Cerebellar nuclear complex (tissue), 1 donor: ENCODE data around the gene DDA1.
"Not testable (repeated sequence)": the region's sequence is repeated elsewhere in the genome, so short reads cannot be mapped to it uniquely, and the experiment has no call there.

Source experiments
- DNase-seq, 2 experiments: peaks; one replicate each; lab custom pipeline; 2025; lab: John Stamatoyannopoulos, UW

Gene DDA1

DNA sequence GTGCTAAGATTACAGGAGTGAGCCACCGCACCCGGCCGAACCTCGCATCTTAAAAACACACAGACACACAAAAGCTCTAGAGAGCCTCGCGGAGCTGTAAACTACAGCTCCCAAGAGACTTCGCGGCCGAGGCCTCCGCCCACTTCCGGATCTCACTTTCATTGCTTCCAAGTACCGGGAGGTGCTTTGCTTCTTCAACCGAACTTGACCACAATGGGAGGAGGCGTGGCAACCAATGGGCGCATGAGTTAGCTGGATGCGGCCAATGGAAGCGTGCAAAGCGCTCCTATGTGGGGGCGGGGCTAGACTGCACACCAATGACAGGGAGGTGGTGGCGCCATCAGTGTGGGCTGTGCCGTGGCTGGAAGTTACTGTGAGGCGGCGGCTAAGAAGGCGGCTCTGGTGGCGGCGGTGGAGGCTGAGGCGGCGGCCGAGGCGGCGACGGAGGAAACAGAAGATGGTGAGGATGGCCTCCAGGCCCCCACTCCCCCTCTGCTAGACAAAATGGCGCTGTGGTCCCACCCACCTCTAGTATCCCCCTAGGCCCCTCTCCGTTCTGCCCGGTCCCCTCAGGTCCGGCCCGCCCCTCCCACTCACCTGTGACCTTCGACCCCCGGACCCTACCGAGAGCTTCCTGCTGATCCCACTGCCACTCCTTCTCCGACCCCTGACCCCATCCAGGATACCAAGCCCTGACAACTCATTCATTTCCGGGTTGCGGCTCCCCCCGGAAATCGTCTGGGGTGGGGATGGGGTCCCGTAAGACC is at the start of gene DDA1:
DDA1 (plus strand) TSS at position 366 of the 767 bp plus-strand sequence; CDS start at position 458, 92 bp downstream.
- DNase-seq = peak; percentile 96 to 99

DNA sequence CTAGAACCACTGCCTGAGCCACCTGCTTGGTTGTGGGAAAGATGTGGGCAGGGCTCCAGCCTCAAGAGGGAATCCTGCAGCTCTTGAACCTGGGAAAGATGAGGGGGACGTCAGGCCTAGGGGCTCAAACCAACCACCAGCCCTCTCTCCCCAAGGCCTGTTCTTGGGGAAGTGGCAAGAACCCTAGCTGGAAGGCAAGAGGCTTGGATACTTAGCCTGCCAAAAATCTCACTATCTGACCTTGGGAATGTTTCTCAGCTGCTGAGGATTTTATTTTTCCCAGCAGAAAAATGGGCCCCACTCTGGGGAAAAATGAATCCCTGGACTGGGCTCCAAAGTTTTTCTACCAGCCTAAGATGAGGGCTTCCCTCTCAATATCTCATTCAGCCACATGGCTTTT is 49.4 kb upstream of the DDA1 start:
- DNase-seq = no peak

DNA sequence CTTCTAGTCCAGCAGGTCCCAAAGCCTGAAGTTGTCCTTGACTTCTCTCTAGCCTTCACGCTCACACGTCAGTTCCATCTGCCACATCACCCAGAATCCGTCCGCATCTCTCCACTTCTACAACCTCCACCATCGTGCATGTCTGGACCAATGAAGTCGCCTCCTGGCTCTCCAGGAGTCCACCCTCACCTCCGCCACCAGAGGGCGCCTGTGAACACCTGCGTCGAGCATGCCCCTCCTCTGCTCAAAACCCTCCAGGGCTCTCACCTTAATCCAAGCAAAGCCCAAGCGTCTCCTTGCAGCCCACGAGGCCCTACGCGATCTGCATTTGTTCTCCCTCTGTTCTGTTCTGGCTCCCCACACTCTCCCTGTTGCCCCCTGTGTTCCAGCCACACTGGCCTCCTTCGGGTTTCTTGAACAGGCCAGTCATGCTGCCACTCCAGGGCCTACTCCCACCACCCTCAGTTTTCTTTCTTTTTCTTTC is 48.5 kb upstream of the DDA1 start:
- no peak for DNase-seq

DNA sequence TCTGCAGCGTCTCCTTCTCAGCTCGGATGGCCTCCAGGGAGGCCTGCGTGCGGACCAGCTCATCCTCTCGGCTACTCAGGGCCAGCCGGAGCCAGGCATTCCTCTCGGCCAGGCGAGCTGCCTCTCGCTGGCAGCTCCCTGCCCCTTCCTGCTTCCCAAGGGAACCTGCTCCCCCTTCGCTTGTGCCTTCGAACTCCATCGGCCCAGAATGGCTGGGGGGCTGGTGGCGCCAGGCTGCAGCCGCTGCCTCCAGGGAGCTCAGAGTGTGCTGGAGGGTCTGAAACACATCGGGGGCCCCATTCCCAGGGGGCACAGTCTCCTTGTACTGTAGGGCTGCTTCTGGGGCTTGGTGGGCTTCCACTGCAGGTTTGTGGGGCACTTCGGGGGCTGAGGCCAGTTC is 46.8 kb upstream of the DDA1 start:
- no peak for DNase-seq

DNA sequence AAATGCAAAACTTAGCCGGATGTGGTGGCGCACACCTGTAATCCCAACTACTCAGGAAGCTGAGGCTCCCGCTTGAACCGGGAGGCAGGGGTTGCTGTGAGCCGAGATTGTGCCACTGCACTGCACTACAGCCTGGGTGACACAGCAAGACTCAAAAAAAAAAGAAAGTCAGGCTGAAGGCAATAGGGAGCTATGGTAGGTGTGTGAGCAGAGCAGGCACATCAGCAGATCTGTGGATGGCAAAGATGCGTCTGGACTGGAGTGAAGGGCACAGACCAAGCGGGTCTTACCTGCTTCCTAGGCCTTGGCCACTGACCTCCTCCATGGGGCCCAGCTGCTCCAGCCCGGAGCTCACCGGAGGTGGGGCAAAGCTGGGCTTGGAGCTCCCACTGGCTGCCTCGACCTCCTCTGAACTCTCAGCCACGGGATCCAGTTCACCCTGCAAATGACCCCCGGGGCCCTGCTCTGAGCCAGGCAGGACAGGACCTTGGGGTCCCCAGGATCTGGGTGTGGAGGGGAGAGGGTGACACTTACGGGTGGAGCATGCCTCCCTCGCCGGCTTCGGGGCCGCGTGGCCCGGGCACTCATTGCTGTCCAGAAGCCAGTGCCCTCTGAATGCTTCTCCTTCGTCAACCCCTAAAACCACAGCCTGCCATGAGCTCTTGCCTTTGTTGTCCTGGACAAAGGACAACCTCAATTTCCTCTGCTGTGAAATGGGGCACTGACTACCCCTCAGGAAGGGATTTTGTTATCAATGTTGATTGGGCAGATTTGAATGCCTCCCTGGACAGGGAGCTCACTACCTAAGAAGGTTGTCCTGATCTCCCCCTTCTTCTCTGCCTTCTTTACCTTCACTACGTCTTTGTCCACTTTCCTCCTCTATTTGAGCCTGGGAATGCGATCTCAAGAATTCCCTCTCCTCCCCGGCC is 45.4 kb upstream of the DDA1 start:
- DNase-seq = no peak

DNA sequence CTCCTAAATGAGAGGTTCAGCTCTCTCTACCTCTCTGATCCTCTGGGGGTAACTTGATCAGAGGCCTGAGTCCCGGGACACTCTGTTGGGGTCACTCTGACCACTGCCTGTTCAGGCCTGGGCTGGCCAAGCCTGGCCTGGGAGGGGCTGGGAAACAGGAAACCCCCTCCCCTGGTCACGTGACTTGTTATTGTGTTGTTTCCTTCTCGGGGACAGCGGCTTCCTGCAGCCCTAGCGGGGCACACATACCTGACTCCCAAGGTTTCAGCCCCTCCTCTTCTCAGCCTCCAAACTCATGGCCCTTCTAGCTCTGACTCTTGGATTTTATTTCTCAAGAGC is 44.8 kb upstream of the DDA1 start, which contains the start of gene USHBP1:
USHBP1 (minus strand) TSS at position 105 of the 339 bp plus-strand sequence. CDS start 446 bp downstream, outside the sequence.
- no peak for DNase-seq

DNA sequence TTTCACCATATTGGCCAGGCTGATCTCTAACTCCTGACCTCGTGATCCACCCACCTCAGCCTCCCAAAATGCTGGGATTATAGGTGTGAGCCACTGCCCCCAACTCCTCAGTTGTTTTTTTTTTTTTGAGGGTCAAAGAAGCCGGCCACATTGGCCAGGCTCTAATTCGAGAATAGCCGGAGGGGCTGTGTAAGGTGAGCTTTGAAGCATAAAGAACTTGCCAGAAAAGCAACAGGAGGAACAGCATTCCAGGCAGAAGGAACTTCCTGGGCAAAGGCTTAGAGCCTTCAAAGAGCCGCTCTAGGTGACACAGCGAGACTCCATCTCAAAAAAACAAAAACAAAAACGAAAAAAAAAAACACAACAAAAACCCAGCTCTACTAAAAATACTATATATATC is 43.3 kb upstream of the DDA1 start:
- no peak for DNase-seq

DNA sequence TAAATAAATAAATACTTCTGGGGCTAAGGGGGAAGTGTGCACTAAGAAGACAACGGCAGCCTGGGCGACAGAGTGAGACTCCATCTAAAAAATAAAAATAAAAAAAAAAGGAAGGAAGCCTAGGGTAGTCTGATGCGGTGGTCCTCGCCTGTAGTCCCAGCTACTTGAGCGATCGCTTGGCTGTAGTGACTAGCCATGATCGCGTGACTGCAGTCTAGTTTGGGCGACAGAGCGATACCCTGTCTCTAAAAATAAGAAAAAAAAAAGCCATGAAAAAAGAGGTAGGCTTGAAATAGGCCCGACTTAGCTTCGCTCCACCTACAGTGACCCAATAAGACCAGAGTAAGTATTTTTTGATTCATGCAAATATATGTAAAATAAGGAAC is 42.8 kb upstream of the DDA1 start:
- no peak for DNase-seq

DNA sequence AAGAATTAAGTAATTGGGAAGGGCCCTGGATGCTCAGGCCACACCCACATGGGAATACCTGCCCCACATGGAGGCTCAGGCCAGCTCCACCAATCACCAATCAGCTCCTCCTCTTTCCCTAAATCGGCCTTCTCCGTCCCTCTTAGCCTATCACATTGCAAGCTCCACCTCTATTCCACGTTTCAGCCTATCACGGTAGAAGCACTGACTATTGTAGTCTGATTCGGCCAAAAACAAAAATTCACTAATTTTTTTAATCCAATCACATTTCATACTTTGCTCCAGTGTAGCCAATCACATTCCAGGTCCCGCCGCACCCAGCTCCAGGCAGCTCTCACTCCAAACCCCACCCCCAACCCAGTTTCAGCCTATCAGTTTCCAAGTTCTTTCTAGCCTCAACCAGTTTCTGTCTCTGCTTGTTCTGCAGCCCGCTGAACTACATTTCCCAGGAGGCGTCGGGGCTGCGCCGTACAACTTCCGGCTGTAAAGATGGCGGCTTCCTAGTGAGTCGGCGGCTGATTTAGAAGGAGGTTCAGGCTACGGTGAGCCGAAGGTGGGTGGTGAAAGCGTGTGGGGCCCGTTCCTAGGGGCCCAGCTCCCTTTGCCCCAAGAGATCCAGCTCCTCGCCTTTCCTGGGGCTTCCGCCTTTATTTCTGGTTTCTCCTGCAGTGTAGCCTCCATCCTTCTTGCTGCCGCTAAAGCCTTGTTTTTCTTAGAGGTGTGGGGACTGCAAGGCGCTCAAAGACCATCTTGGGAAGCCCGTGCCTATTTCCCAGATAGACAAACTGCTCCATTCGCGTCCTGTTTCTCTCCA is 42.2 kb upstream of the DDA1 start, which contains the start of gene BABAM1:
BABAM1 (plus strand) TSS at position 469 of the 814 bp plus-strand sequence. CDS start 1,364 bp downstream, outside the sequence.
- peak; percentile 96 to 99 for DNase-seq

DNA sequence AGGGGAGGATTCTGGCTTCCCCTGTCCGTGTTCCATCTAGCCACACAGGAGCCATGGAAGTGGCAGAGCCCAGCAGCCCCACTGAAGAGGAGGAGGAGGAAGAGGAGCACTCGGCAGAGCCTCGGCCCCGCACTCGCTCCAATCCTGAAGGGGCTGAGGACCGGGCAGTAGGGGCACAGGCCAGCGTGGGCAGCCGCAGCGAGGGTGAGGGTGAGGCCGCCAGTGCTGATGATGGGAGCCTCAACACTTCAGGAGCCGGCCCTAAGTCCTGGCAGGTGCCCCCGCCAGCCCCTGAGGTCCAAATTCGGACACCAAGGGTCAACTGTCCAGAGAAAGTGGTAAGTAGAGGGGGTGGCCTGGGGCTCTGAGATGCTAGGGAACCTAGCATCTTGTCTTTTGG is 40.6 kb upstream of the DDA1 start:
- DNase-seq = no peak

DNA sequence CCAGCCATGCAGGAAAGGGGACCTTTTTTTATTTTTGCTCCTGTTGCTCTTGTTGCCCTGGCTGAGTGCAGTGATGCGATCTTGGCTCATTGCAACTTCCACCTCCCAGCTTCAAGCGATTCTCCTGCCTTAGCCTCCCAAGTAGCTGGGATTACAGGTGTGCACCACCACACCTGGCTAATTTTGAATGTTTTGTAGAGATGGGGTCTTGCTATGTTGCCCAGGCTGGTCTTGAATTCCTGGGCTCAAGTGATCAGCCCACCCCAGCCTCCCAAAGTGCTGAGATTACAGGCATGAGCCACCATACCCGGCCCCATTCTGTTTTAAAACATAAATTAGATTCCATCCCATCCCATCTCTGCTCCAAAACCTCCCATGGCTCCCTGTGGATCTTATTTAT is 34.5 kb upstream of the DDA1 start:
- DNase-seq = not testable (repeated sequence)

DNA sequence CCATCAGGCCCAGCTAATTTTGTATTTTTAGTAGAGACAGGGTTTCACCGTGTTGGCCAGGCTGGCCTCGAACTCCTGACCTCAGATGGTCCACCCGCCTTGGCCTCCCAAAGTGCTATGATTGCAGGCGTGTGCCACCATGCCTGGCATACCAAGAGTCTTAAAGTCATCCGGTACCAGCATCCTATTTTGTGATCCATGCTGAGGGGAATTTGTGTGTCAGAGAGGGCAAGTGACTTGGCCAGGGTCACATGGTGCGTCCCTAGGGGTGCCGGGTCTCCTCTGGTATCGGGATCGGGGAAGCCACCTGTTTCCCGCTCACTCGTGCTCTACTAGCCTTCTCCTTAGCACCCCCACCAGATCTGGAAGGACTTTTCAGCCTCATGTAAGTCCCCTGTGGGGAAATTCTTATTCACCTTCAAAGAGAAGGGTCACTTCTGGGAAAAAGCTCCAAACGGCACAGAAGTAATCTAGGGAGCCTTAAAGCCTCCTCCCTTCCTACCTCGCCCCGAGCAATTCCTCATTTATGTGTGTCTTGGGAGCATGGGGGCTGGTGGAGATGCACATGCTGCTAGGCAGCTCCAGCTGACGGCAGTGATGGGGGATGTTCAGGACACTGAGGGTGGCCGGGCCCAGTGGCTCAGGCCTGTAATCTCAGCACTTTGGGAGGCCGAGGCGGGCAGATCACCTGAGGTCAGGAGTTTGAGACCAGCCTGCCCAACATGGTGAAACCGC is 33.8 kb upstream of the DDA1 start:
- no peak for DNase-seq

DNA sequence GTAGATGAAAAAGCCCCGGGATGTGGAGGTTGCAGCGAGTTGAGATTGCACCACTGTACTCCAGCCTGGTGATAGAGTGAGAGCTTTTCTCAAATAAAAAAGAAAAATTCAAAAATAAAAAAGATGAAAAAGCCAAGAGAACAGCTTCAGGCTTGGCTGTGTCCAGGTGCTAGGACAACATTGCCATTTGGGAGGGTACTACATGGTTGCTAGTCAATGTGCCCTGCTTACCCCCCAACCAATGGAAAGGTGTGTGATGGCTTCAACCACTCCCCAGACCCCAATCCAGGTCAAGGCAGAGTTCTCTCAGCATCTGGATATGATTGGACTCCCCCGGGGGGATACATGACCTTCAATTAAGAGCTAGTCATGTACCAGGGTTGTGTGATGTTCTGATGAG is 29.9 kb upstream of the DDA1 start:
- DNase-seq = no peak

DNA sequence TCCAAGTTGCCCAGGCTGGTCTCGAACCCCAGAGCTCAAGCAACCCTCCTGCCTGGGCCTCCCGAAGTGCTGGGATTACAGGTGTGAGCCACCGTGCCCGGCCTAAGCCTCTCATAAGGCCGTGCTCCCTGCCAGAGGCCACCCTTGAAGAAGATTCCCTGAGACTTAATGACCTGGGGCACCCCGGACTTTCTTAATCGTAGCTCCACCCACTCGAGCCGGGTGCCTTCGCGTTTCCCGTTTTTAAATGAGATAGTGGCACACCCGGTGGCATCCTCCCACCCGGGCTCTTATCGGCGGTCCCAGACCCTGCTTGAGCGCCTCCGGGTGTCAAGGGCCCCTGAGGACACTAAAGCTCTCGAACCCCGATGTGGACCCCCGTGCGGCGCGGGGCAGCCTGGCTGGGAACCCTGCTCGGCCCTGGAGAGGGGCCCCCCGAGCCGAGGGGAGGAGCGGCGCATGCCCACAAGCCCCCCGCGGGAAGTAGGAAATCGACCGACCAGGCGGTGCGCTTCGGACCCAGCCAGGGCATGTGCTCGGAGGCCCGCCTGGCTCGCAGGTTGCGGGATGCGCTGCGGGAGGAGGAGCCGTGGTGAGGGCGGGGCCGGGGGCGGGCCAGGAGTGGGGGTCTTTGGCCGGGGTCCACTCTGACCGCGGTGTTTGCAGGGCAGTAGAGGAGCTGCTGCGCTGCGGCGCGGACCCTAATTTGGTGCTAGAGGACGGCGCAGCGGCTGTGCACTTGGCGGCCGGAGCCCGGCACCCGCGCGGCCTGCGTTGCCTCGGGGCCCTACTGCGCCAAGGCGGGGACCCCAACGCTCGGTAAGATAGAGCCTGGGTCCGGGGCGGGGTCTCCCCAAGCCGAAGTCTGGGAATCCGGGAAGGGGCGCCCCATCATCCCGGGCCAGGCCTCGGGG is 27.7 kb upstream of the DDA1 start, which contains the start of gene ANKLE1:
ANKLE1 (plus strand) TSS at position 511 of the 914 bp plus-strand sequence; CDS start at position 531, 20 bp downstream.
- no peak for DNase-seq

DNA sequence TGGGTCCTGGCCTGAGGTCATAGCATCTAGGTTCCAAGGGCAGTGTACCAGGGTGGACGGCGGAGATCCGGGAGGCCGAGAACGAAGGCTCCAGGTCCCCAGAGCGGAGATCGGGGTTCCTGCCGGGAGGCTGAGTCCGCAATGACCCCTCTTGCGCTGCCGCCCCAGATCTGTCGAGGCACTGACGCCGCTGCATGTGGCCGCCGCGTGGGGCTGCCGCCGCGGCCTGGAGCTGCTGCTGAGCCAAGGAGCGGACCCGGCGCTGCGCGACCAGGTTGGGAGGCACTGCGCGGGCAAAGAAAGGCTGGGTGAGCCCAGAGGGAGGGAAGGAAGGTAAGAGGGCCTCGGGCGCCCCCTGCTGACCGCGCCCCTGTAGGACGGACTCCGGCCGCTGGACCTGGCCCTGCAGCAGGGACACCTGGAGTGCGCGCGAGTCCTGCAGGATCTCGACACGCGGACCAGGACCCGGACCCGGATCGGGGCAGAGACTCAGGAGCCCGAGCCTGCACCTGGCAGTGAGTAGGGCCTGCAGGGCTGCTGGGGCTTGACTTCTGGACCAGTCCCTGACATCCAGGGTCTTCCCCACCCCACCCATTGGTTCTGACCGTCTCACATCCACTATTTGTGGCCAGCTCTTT is 26.8 kb upstream of the DDA1 start:
- peak in 1 of 2 experiments; percentile 34 for DNase-seq

DNA sequence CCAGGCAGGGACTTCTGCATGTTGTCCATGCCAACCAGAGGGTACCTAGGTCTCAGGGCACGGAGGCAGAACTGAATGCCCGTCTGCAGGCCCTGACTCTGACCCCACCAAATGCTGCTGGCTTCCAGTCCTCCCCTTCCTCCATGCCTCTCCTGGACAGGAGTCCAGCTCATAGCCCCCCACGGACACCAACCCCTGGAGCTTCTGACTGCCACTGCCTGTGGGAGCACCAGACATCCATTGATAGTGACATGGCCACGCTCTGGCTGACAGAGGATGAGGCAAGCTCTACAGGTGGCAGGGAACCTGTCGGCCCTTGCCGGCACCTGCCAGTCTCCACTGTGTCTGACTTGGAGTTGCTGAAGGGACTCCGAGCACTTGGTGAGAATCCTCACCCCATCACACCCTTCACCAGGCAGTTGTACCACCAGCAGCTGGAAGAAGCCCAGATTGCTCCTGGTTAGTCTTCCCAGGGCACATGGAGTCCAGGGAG is 25.8 kb upstream of the DDA1 start:
- DNase-seq = no peak

DNA sequence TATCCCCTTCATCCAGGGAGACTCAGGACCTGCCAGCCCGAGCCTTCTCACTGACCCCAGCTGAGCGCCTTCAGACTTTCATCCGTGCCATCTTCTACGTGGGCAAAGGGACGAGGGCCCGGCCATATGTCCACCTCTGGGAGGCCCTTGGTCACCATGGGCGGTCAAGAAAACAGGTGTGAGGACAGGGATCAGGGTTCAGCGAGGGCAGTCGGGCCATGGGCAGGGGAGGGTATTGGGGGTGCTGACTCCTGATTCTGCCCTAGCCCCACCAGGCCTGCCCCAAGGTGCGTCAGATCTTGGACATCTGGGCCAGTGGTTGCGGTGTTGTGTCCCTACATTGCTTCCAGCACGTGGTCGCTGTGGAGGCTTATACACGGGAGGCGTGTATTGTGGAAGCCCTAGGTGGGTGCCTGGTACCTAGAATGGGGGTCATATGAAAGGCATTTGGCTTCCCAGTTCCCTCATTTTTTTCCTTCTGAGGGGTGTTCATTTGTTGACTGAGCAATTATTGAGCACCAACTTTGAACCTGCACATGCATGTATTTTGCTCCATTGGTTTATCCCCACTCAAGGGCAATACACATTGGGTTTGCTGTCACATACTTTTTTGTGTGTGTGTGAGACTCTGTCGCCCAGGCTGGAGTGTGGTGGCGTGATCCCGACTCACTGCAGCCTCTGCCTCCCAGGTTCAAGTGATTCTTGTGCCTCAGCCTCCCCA is 23.8 kb upstream of the DDA1 start:
- no peak for DNase-seq

DNA sequence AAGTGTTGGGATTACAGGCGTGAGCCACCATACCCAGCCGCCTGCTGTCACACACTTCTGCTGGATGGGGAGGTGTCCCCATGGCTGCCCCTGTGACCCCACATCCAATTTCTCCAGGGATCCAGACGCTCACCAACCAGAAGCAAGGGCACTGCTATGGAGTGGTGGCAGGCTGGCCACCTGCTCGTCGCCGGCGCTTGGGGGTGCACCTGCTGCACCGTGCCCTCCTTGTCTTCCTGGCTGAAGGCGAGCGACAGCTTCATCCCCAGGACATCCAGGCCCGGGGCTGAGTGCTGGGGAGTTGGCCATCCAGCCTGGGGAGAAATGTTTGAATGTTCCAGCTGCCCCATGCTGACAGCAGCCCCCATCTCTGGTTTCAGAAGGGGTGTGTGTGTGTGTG is 23.1 kb upstream of the DDA1 start:
- DNase-seq = no peak

DNA sequence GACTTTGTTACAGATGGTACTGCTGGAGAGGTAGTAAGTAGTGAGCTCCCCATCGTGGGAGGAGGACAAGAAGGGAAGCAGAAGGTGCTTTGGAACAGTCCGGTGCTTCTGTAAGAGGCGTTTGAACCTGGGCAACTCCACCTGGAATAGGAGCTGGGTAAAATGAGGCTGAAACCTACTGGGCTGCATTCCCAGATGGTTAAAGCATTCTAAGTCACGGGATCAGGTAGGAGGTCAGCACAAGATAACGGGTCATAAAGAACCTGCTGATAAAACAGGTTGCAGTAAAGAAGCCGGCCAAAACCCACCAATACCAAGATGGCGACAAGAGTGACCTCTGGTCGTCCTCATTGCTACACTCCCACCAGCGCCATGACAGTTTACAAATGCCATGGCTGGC is 22.6 kb upstream of the DDA1 start:
- DNase-seq = no peak
